Epithelial cell of esophagus (primary cell): Measurements from ENCODE around the gene CATSPERB.

Source experiments
- DNase-seq: peaks from one replicate; pipeline ENCODE4 v3.0.0; 2010; ENCODE audit warnings: low read depth
- H3K4me3 ChIP-seq: 2 replicates; pipeline ENCODE4 v1.5.1; 2011; ENCODE audit warnings: mild to moderate bottlenecking, low read length, control low read depth
- TF ChIP-seq, protein P1 (sequence below): IDR thresholded peaks from 2 replicates; pipeline ENCODE4 v1.5.1; 2011; ENCODE audit warnings: low read depth, mild to moderate bottlenecking, low read length, control low read depth, inconsistent platforms; ENCODE audit not compliant: insufficient read depth; ENCODE audit errors: missing control alignments

The CATSPERB gene

DNA sequence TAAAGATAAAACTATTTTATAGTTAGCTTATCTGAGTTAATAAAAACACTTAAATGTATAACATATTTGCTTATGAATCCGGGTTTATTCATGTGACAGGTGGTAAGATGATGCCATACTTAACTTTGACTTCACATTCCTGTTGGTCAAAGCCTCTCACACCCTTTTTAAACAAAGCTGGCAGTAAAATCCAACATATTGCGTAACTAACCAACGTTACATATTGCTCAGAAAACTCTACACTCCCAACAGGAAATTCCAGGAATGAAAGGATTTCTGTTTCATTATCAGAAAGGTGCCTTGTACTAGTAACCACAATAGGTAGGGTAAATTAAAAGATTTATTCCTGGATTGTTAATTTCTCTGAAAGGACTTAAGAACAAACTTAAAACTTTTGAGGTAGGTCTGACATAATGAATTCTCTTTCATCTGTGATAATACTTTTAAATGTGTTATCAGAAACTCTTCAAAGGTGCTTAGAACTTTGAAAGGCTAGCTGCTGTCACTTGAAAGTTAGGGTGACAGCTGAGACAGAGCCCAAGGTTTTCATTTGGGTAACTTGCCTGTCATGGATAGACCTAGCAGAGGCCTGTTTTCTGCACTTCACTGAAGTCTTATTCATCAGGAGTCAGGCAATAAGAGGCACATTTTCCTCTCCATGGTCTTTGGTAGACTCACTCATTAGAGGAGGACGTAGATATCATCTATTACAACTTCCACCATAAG, 23.8 kb upstream of the CATSPERB start:
- H3K4me3 ChIP-seq = no peak overlapping the region
- peak; percentile 84 for DNase-seq
- TF ChIP-seq, protein P1, sequence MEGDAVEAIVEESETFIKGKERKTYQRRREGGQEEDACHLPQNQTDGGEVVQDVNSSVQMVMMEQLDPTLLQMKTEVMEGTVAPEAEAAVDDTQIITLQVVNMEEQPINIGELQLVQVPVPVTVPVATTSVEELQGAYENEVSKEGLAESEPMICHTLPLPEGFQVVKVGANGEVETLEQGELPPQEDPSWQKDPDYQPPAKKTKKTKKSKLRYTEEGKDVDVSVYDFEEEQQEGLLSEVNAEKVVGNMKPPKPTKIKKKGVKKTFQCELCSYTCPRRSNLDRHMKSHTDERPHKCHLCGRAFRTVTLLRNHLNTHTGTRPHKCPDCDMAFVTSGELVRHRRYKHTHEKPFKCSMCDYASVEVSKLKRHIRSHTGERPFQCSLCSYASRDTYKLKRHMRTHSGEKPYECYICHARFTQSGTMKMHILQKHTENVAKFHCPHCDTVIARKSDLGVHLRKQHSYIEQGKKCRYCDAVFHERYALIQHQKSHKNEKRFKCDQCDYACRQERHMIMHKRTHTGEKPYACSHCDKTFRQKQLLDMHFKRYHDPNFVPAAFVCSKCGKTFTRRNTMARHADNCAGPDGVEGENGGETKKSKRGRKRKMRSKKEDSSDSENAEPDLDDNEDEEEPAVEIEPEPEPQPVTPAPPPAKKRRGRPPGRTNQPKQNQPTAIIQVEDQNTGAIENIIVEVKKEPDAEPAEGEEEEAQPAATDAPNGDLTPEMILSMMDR = no peak

GRCh38 chr14:91754819-91755218, 22.9 kb upstream of the CATSPERB start:
- TF ChIP-seq, protein P1 = no peak
- no peak overlapping the region for H3K4me3 ChIP-seq
- DNase-seq = no peak

DNA sequence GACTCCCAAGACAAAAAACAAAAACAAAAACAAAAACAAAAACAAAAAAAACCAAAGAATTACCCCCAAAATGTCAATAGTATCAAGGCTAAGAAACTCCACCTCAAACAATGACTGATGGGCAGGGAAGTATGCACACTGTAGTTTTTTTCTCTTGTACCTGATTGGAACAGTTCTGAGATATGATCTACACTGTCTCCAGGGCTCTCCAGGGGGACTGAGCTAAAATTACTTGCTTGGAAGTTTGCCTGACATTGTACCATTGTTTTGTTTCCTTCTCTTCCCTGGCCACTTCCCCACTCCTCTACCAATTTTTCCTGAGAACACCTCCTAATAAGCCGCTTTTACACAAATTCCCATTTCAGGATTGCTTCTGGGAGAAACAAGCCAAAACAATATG, 22.3 kb upstream of the CATSPERB start:
- no peak for DNase-seq
- no peak overlapping the region for H3K4me3 ChIP-seq
- TF ChIP-seq, protein P1 = no peak

GRCh38 chr14:91753501-91754128, 21.7 kb upstream of the CATSPERB start:
- no peak overlapping the region for H3K4me3 ChIP-seq
- DNase-seq = peak; percentile 54
- TF ChIP-seq, protein P1 = no peak

DNA sequence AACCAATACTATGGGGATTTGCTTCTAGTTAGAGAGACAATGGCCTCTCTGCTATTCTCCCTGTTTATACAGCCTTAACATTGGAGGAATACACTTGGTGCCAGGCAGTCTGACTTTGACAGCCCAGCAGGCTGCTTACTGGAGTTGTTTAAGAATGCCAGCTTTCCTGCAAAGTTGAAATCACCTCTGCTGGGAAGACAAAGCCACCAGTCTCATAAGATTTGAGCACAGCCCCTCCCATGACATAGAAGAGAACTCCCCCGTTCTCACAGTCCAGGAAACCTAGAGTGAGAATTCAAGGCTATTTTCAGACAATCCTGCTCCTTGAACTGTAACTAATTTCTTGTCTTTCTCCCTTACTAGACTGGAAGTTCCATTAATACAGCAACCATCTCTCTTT, 21.1 kb upstream of the CATSPERB start:
- TF ChIP-seq, protein P1 = no peak
- no peak for DNase-seq
- H3K4me3 ChIP-seq = no peak overlapping the region

- no peak overlapping the region for H3K4me3 ChIP-seq
- TF ChIP-seq, protein P1 = no peak
Observed at GRCh38 chr14:91751719-91752118, 19.8 kb upstream of the CATSPERB start.

More at GRCh38 chr14:91751719-91752118, 19.8 kb upstream of the CATSPERB start:
- peak; percentile 11 for DNase-seq
